T-helper 17 cell (primary cell): ENCODE data around the gene ARID4B. TPM values are rescaled to one million over a fixed set of nuclear protein-coding genes. Genes with fewer than 3 reads are reported as not detected.
"Not testable (repeated sequence)": the region's sequence is repeated elsewhere in the genome, so short reads cannot be mapped to it uniquely, and the experiment has no call there.

Source experiments
- ATAC-seq: fragments of 150-1000 bp; cut with Tn5 transposase; 2 replicates; pipeline ENCODE4 v1.10.0; 2021; ENCODE audit warnings: mild to moderate bottlenecking, moderate library complexity
- DNase-seq, 3 donors: peaks; one replicate each; pipeline versions ENCODE4 v3.0.0 to v3.0.0-alpha.2; 2020 to 2021
- H3K9me3 ChIP-seq: one replicate; pipeline ENCODE4 v1.7.0; 2013; ENCODE audit warnings: low read length, mild to moderate bottlenecking; ENCODE audit not compliant: control insufficient read depth, poor library complexity, severe bottlenecking
- H3K27ac Mint-ChIP-seq: one replicate; pipeline ENCODE4 v1.8.0; 2022; ENCODE audit warnings: mild to moderate bottlenecking, moderate library complexity, mixed read lengths
- H3K27me3 Mint-ChIP-seq: one replicate; pipeline ENCODE4 v1.8.0; 2022; ENCODE audit warnings: mixed read lengths
- H3K36me3 Mint-ChIP-seq: one replicate; pipeline ENCODE4 v1.8.0; 2022; ENCODE audit warnings: low read depth, mixed read lengths
- H3K4me1 Mint-ChIP-seq: one replicate; pipeline ENCODE4 v1.8.0; 2022; ENCODE audit warnings: mild to moderate bottlenecking, mixed read lengths
- H3K4me3 Mint-ChIP-seq: one replicate; pipeline ENCODE4 v1.8.0; 2022; ENCODE audit warnings: mild to moderate bottlenecking, moderate library complexity, mixed read lengths
- total RNA-seq, 4 donors: library from RNA in 2 of 4; stranded (reverse) in 2 of 4; gene quantifications; one replicate each; pipeline ENCODE4 v1.2.3 and lab custom pipeline; 2022 to 2026

ARID4B gene
- total RNA-seq, 2 donors from 2014 or later, result 163 to 182 TPM

DNA sequence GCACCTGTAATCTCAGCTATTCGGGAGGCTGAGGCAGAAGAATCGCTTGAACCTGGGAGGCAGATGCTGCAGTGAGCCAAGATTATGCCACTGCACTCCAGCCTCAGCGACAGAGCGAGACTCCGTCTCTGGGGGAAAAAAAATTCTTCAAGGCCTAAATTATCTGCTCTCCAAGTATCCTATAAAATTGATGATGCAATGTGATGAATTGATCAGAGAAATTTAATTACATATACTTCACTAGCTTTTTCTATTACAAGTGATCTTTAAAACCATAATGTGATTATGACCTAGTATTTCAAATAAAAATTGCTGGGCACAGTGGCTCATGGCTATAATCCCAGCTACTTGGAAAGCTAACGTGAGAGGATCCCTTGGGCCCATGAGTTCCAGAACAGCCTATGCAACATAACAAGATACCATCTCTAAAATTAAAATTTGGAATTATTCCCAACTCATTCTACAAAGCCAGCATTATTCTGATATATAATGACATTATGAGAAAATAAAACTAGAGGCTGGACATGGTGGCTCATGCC lies 43.7 kb downstream of the ARID4B start:
- no peak overlapping the region for H3K4me3 Mint-ChIP-seq
- H3K27ac Mint-ChIP-seq, result peak overlapping the region; percentile 9
- peaks cover 54% of the 10 kb centered on the region for H3K4me1 Mint-ChIP-seq
- no peaks in the 10 kb centered on the region for H3K36me3 Mint-ChIP-seq
- ATAC-seq, result no peak
- no peaks in the 10 kb centered on the region for H3K27me3 Mint-ChIP-seq
- DNase-seq, result no peak
- H3K9me3 ChIP-seq, result no peaks in the 10 kb centered on the region

DNA sequence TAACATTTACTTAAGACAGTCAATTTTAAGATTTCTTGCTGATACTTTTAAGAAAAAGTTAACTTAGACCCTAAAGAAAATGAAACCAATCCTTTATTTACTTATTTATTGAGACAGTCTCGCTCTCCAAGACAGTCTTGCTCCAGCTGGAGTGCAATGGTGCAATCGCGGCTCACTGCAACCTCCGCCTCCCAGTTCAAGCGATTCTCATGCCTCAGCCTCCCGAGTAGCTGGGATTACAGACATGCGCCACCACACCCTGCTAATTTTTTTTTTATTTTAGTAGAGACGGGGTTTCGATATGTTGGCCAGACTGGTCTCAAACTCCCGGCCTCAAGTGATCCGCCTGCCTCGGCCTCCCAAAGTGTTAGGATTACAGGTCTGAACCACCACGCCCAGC lies 44.3 kb downstream of the ARID4B start:
- ATAC-seq, H3K27me3 Mint-ChIP-seq, DNase-seq, H3K4me3 Mint-ChIP-seq, H3K36me3 Mint-ChIP-seq, H3K9me3 ChIP-seq: not testable (repeated sequence)
- peak overlapping the region; percentile 9 for H3K27ac Mint-ChIP-seq
- peaks cover 50% of the 10 kb centered on the region for H3K4me1 Mint-ChIP-seq

DNA sequence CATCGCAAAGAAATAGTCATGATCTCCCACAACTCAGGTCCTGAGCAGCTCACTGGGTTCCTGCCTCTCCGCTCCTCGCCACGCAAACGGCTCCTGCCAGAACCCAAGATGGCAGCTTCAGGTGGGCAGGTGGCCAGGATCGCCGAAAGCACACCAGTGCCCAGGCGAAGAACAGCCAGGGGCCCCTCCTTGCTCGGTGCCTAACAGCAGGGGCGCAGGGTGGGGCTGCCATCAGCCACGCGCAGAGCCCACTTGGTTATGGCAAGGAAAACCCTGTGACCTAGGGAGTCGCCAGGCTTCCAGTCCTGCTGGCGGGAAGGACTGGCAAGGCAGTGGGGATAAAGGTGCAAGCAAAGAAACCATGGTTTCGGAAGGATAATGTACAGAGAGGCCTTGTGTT lies 47.5 kb downstream of the ARID4B start:
- Mint-ChIP-seq H3K4me1 (peaks cover 42% of the 10 kb centered on the region), H3K27ac (peak overlapping the region; percentile 34), H3K4me3 (no peak overlapping the region)

DNA sequence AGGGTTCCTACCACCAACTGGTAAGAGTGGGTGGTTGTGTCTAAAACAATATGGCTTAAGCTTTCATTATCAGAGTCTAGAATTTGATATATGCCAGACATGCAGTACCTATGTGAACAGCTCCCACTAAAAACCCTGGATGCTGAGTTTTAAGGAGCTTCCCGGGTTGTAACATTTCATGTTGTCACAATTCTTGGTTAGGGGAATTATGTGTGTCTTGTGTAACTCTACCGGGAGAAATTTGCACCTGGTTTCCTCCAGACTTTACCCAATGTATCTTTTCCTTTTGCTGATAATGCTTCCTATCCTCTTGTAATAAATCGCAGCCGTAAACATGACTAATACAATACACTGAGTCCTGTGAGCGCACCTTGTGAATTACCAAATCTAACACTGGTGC lies 48.3 kb downstream of the ARID4B start:
- Mint-ChIP-seq H3K27me3 (no peaks in the 10 kb centered on the region), H3K4me3 (no peak overlapping the region), H3K27ac (no peak overlapping the region), H3K36me3 (no peaks in the 10 kb centered on the region), H3K4me1 (peaks cover 43% of the 10 kb centered on the region)
- DNase-seq (no peak), ATAC-seq (no peak)
- H3K9me3 ChIP-seq, result no peaks in the 10 kb centered on the region

More for the DNA sequence above, 47.5 kb downstream of the ARID4B start:
- no peak for DNase-seq
- no peak for ATAC-seq
- no peaks in the 10 kb centered on the region for H3K27me3 Mint-ChIP-seq
- no peaks in the 10 kb centered on the region for H3K9me3 ChIP-seq
- H3K36me3 Mint-ChIP-seq, result no peaks in the 10 kb centered on the region

DNA sequence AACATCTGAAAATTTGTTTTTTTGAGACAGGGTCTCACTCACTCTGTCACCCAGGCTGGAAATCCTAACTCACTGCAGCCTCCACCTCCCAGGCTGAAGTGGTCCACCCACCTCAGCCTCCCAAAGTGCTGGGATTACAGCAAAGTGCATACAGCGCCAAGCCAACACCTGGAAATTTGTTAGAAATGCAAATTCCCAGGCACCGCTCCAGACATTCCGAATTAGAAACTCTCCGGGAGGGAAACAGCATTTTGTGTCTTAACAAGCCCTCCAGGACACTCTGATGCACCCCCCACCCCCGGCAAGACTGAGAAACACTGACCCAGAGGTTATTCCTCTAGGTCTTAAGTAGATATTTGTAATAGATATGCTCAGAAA lies 49.1 kb downstream of the ARID4B start:
- Mint-ChIP-seq H3K4me3 (peak overlapping the region; percentile 21), H3K27me3 (no peaks in the 10 kb centered on the region), H3K4me1 (peaks cover 40% of the 10 kb centered on the region), H3K27ac (peak overlapping the region; percentile 53), H3K36me3 (no peaks in the 10 kb centered on the region)
- no peak for ATAC-seq
- H3K9me3 ChIP-seq, result no peaks in the 10 kb centered on the region
- no peak for DNase-seq

DNA sequence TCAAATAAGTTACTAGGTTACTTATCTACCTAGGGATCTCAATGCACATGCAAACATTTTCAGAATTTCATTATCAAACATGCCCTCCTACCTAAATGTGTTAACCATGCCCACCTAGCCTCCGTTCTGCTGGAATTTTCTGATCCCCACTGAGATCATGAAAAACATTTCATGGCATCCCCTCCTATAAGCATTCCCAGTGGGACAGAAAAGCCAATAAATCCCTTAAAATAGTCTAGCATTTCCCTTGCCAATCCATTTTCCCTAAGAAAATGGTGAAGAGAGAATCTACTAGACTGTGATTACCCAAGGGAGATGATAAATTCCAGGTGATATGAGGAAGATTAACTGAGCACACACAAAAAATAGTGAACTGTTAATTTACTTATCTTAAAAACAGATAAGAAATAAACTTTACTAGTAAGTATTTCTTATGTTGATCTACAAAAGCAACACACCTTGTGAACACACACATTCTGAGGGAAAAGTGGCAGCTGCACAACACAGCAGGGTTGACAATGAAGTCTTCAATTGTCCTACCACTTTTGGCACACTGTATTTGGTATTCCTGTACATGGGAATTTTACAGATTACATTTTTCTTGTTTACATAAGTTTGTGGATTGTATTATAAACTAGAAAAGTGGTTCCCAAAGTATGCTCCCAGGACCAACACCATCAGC lies 49.6 kb downstream of the ARID4B start:
- H3K4me1 Mint-ChIP-seq, result peaks cover 45% of the 10 kb centered on the region
- peak overlapping the region; percentile 53 for H3K27ac Mint-ChIP-seq
- H3K36me3 Mint-ChIP-seq, result no peaks in the 10 kb centered on the region
- H3K9me3 ChIP-seq, result no peaks in the 10 kb centered on the region
- ATAC-seq (no peak), DNase-seq (no peak)
- H3K4me3 Mint-ChIP-seq, result peak overlapping the region; percentile 49
- H3K27me3 Mint-ChIP-seq, result no peaks in the 10 kb centered on the region

DNA sequence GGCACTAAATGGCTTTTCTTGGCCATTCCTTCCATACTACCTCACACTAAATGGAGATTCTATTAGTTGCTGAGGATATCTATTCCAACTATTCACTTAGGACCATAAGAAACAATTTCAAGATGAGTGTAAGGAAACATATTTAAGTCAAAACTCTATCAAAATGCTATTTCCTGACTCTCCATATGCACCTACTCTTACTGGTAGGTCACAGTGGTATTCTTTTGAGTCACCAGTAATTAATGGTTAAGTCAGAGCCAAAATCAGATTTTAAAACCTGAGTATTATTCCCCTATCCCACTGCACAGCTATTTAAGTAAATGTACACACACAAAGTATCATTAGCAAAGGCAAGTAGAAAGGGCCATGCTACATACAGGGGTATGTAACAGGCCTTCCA lies 50.3 kb downstream of the ARID4B start:
- H3K9me3 ChIP-seq, result no peaks in the 10 kb centered on the region
- Mint-ChIP-seq H3K4me1 (peaks cover 48% of the 10 kb centered on the region), H3K4me3 (peak overlapping the region; percentile 49), H3K36me3 (no peaks in the 10 kb centered on the region), H3K27me3 (no peaks in the 10 kb centered on the region), H3K27ac (no peak overlapping the region)
- DNase-seq (no peak), ATAC-seq (no peak)

DNA sequence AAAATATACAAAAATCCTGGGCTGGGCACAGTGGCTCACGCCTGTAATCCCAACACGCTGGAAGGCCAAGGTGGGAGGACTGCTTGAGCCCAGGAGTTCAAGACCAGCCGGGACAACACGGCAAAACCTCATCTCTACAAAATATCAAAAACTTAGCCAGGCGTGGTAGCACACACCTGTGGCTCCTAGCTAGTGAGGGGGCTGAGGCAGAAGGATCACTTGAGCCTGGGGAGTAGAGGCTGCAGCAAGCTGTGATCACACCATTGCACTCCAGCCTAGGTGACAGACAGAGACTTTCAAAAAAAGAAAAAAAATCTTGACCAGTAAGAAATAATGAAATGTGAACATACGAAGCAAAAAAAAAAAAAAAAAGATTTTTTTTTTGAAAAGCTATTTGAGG lies 52.1 kb downstream of the ARID4B start:
- peak overlapping the region; percentile 59 for H3K4me3 Mint-ChIP-seq
- peaks cover 48% of the 10 kb centered on the region for H3K4me1 Mint-ChIP-seq
- ATAC-seq (no peak), DNase-seq (no peak)
- H3K9me3 ChIP-seq, result no peaks in the 10 kb centered on the region
- no peaks in the 10 kb centered on the region for H3K36me3 Mint-ChIP-seq
- no peaks in the 10 kb centered on the region for H3K27me3 Mint-ChIP-seq
- H3K27ac Mint-ChIP-seq, result peak overlapping the region; percentile 74

DNA sequence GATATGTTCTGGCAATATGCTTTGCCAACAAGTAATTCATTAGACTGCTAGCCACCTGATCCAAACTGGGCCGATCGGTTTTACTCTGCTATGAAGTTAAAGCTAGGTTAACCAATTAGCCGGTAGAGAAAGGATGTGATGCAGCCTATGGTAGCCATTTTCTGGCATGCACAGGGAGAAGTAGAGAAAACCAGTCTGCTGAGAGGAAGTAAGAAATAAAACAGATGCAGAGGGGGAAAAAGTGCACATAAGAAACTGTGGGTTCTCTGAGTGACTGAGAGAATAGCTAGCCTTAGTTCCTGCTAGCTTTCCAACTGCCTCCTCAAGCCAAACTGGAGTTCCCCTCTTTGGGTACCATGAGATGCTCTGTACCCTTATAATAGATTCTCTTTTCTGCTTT lies 52.8 kb downstream of the ARID4B start:
- Mint-ChIP-seq H3K4me1 (peaks cover 49% of the 10 kb centered on the region), H3K36me3 (no peaks in the 10 kb centered on the region), H3K27me3 (no peaks in the 10 kb centered on the region), H3K4me3 (peak overlapping the region; percentile 59), H3K27ac (peak overlapping the region; percentile 74)
- DNase-seq (no peak), ATAC-seq (peak; percentile 44)
- H3K9me3 ChIP-seq, result no peaks in the 10 kb centered on the region

DNA sequence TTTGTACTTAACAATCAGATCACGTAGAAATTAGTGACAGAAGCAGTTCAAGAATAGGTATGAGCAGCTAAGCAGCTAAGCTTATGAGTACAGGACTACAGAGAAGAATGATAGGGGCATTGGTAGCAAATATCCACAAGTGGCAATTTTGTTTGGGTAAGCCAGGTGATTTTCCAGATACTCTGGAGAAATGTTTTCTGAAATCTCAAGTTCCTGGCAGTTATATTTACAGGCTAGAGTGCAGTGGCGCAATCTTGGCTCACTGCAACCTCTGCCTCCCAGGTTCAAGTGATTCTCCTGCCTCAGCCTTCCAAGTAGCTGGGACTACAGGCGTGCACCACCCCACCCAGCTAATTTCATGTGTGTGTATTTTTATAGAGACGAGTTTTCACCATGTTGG lies 55.1 kb downstream of the ARID4B start:
- H3K27ac Mint-ChIP-seq, result peak overlapping the region; percentile 45
- DNase-seq (no peak), ATAC-seq (no peak)
- no peaks in the 10 kb centered on the region for H3K9me3 ChIP-seq
- H3K36me3 Mint-ChIP-seq, result no peaks in the 10 kb centered on the region
- H3K27me3 Mint-ChIP-seq, result no peaks in the 10 kb centered on the region
- no peak overlapping the region for H3K4me3 Mint-ChIP-seq
- peaks cover 47% of the 10 kb centered on the region for H3K4me1 Mint-ChIP-seq

DNA sequence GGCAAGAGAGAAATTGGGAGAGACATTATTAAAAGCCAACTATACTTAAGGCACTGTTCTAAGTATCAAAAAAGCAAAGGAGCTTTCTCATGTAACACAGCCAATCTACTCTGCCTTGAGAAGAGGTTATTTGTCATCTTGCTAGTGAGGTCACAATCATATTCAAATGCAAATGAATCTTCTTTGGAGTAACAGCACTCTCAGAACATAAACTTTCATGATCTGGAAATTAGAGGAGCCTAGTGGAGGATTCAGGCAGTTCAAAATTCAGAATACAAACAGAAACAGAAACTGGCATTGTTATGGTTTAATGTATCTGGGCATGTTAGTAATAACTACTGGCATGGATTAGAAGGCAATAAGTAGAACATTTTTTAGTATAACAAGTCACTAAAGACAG lies 57.4 kb downstream of the ARID4B start:
- peaks cover 48% of the 10 kb centered on the region for H3K4me1 Mint-ChIP-seq
- ATAC-seq (peak; percentile 74), DNase-seq (no peak)
- no peaks in the 10 kb centered on the region for H3K36me3 Mint-ChIP-seq
- peak overlapping the region; percentile 53 for H3K4me3 Mint-ChIP-seq
- H3K9me3 ChIP-seq, result no peaks in the 10 kb centered on the region
- no peaks in the 10 kb centered on the region for H3K27me3 Mint-ChIP-seq
- H3K27ac Mint-ChIP-seq, result peak overlapping the region; percentile 86

DNA sequence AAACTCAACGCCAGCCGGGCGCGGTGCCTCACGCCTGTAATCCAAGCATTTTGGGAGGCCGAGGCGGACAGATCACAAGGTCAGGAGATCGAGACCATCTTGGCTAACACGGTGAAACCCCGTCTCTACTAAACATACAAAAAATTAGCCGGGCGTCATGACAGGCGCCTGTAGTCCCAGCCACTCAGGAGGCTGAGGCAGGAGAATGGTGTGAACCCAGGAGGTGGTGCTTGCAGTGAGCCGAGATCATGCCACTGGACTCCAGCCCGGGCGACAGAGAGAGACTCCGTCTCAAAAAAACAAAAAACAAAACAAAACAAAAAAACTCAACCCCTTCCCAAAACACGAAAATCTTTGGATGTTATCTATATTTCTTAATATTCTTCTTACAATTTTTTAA lies 58.0 kb downstream of the ARID4B start:
- H3K4me1 Mint-ChIP-seq, result peaks cover 44% of the 10 kb centered on the region
- H3K4me3 Mint-ChIP-seq, result peak overlapping the region; percentile 19
- not testable (repeated sequence) for H3K27me3 Mint-ChIP-seq, DNase-seq, ATAC-seq, H3K9me3 ChIP-seq, H3K36me3 Mint-ChIP-seq
- H3K27ac Mint-ChIP-seq, result peak overlapping the region; percentile 86

DNA sequence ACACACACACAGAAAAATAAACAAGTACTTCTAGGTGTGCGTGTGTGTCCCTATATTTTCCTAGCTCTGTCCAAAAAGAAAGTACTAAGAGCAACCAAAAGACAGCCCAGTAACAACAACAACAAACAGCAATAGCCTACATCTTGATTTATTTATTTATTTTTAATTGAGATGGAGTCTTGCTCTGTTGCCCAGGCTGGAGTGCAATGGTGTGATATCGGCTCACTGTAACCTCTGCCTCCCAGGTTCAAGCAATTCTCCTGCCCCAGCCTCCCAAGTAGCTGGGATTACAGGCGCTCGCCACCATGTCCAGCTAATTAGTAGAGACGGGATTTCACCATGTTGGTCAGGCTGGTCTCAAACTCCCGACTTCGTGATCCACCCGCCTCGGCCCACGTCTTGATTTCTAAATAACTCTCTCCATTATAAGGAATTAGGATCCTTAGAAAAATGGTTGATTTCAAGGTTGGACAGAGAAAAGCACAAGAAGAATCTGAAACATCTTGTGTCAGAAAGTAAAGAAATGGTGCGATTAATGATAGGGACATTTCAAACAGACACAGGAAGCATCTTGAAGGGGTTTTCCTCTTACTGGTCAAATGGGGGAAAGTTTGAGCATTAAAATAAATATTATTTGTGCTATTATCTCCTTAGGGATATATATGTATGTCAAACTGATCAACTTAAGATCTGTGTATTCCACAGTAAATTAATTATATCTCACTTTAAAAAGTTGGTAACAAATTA lies 59.4 kb downstream of the ARID4B start:
- Mint-ChIP-seq H3K4me3 (peak overlapping the region; percentile 41), H3K27ac (peak overlapping the region; percentile 86), H3K36me3 (no peaks in the 10 kb centered on the region), H3K27me3 (no peaks in the 10 kb centered on the region), H3K4me1 (peaks cover 42% of the 10 kb centered on the region)
- ATAC-seq (no peak), DNase-seq (no peak)
- H3K9me3 ChIP-seq, result no peaks in the 10 kb centered on the region
